Activated B cell treated with CpG ODN at 0.5 μM for 24 hours (primary cell): Measurements from ENCODE around the gene ZNF80. TPM values are rescaled to one million over a fixed set of nuclear protein-coding genes. Genes with fewer than 3 reads are reported as not detected.

Source experiments
- ATAC-seq: fragments of 200-7000 bp; cut with Tn5 transposase; one replicate; pipeline ENCODE4 v1.10.0; 2021; ENCODE audit warnings: low read depth, mild to moderate bottlenecking, moderate library complexity
- CTCF ChIA-PET: fragments of 350-600 bp; sonication (Branson Sonifier 250); formaldehyde crosslinking; loops from one replicate; lab custom pipeline; 2021; ENCODE audit warnings: antibody characterized with exemption; lab: Charles Lee
- POLR2A ChIA-PET: fragments of 350-600 bp; sonication (Branson Sonifier 250); formaldehyde crosslinking; loops from one replicate; lab custom pipeline; 2021; ENCODE audit warnings: antibody characterized with exemption; lab: Charles Lee
- DNase-seq: peaks from one replicate; pipeline ENCODE4 v3.0.0; 2022
- H3K27ac Mint-ChIP-seq: one replicate; pipeline ENCODE4 v1.8.0; 2020; ENCODE audit warnings: mixed read lengths
- H3K27me3 Mint-ChIP-seq: one replicate; pipeline ENCODE4 v1.8.0; 2021; ENCODE audit warnings: mixed read lengths
- H3K36me3 Mint-ChIP-seq: one replicate; pipeline ENCODE4 v1.8.0; 2021; ENCODE audit warnings: low read depth, mixed read lengths
- H3K4me1 Mint-ChIP-seq: one replicate; pipeline ENCODE4 v1.8.0; 2021; ENCODE audit warnings: mixed read lengths
- H3K4me3 Mint-ChIP-seq: one replicate; pipeline ENCODE4 v1.8.0; 2020; ENCODE audit warnings: mild to moderate bottlenecking, mixed read lengths
- H3K9me3 Mint-ChIP-seq: one replicate; pipeline ENCODE4 v1.8.0; 2020; ENCODE audit warnings: mixed read lengths
- CTCF ChIP-seq: fragments of 200-600 bp; IDR thresholded peaks from one replicate; pipeline ENCODE4 v1.8.0; 2022; ENCODE audit warnings: antibody characterized with exemption, mild to moderate bottlenecking
- intact Hi-C: fragments of 100-400 bp; cut with micrococcal nuclease; formaldehyde crosslinking; loops from one replicate; pipeline ENCODE4 v1.15.1; 2024
- total RNA-seq: library from RNA; stranded (reverse); gene quantifications from 2 replicates; pipeline ENCODE4 v1.2.3, GENCODE V29; 2022

ZNF80 gene
- total RNA-seq, 1 donor from 2014 or later, result 0.53 TPM

- Mint-ChIP-seq H3K4me3 (peak overlapping the region; percentile 9), H3K27ac (no peak overlapping the region), H3K36me3 (peaks cover 3% of the 10 kb centered on the region), H3K27me3 (no peaks in the 10 kb centered on the region), H3K4me1 (peaks cover 6% of the 10 kb centered on the region), H3K9me3 (no peaks in the 10 kb centered on the region)
- ChIA-PET POLR2A (interaction anchor here (0.5 to 7.4 kb wide), 8 partner anchors 10 to 233 kb away, joined by 3 to 334 read pairs (median 5); partner anchors contain the start of gene TIGIT), CTCF (interaction anchor here (1.4 to 4.4 kb wide), 6 partner anchors 10 to 118 kb away, joined by 3 to 30 read pairs (median 4); no protein-coding TSS in a partner anchor)
- no peak for TF ChIP-seq CTCF
- no peak for DNase-seq
- ATAC-seq, result no peak
- intact Hi-C loops, result no loop called here
Measured at GRCh38 chr3:114218006-114218405, 19.4 kb downstream of the ZNF80 start.

GRCh38 chr3:114217266-114217665 is 20.1 kb downstream of the ZNF80 start:
- Mint-ChIP-seq H3K36me3 (peaks cover 3% of the 10 kb centered on the region), H3K4me1 (peaks cover 13% of the 10 kb centered on the region), H3K27me3 (no peaks in the 10 kb centered on the region), H3K27ac (no peak overlapping the region), H3K4me3 (peak overlapping the region; percentile 12), H3K9me3 (no peaks in the 10 kb centered on the region)
- ChIA-PET CTCF (interaction anchor here (1.5 to 4.4 kb wide), 2 partner anchors 74 to 118 kb away, joined by 4 to 30 read pairs; no protein-coding TSS in a partner anchor), POLR2A (interaction anchor here (0.6 to 7.4 kb wide), 6 partner anchors 9 to 232 kb away, joined by 3 to 334 read pairs (median 6); partner anchors contain the start of genes DRD3 and TIGIT)
- no peak for ATAC-seq
- intact Hi-C loops, result no loop called here
- no peak for TF ChIP-seq CTCF
- DNase-seq, result no peak

- ChIA-PET POLR2A (interaction anchor here (0.6 to 7.4 kb wide), 6 partner anchors 38 to 233 kb away, joined by 3 to 334 read pairs (median 6); partner anchors contain the start of genes DRD3 and TIGIT), CTCF (interaction anchor here (1.4 to 4.4 kb wide), 3 partner anchors 69 to 119 kb away, joined by 3 to 30 read pairs (median 4); no protein-coding TSS in a partner anchor)
- no peak overlapping the region for H3K4me3 Mint-ChIP-seq
- no peak for TF ChIP-seq CTCF
- no peaks in the 10 kb centered on the region for H3K27me3 Mint-ChIP-seq
- peaks cover 3% of the 10 kb centered on the region for H3K36me3 Mint-ChIP-seq
- intact Hi-C loops, result no loop called here
- H3K27ac Mint-ChIP-seq, result no peak overlapping the region
- no peak for DNase-seq
- ATAC-seq, result no peak
- H3K9me3 Mint-ChIP-seq, result no peaks in the 10 kb centered on the region
- H3K4me1 Mint-ChIP-seq, result peaks cover 22% of the 10 kb centered on the region
Measured at GRCh38 chr3:114216186-114216970, 21.0 kb downstream of the ZNF80 start.

GRCh38 chr3:114214542-114215341 is 22.6 kb downstream of the ZNF80 start:
- no peak overlapping the region for H3K4me3 Mint-ChIP-seq
- intact Hi-C loops, result loop anchor here (1.0 to 5.0 kb wide), 9 partner anchors 9 to 1652 kb away; partner anchors contain the start of genes ATG3, CCDC191, NAA50 and QTRT2
- H3K9me3 Mint-ChIP-seq, result no peaks in the 10 kb centered on the region
- no peak for TF ChIP-seq CTCF
- DNase-seq (no peak), ATAC-seq (peak; percentile 2)
- no peak overlapping the region for H3K27ac Mint-ChIP-seq
- ChIA-PET POLR2A (interaction anchor here (0.7 to 7.4 kb wide), 29 partner anchors 9 to 973 kb away, joined by 3 to 334 read pairs (median 9); partner anchors contain the start of genes ATP6V1A, CCDC191, DRD3 and QTRT2), CTCF (interaction anchor here (1.1 to 3.5 kb wide), 8 partner anchors 60 to 204 kb away, joined by 3 to 66 read pairs (median 8); no protein-coding TSS in a partner anchor)
- H3K4me1 Mint-ChIP-seq, result peaks cover 24% of the 10 kb centered on the region
- peaks cover 3% of the 10 kb centered on the region for H3K36me3 Mint-ChIP-seq
- H3K27me3 Mint-ChIP-seq, result no peaks in the 10 kb centered on the region
